GM13977 (cell line): ENCODE data around the gene ARID1B.

ENCODE experiments used
- DNase-seq: peaks from one replicate; pipeline ENCODE4 v3.0.0; 2012; ENCODE audit warnings: low spot score
- in situ Hi-C: fragments of 300-500 bp; cut with MboI; formaldehyde crosslinking; loops from one replicate; pipeline ENCODE4 v1.12.0; 2022; ENCODE audit warnings: low sequenced_read_pairs, low pct_unique_long_range_greater_than_20kb, mixed read lengths, inconsistent platforms; ENCODE audit not compliant: unreplicated experiment
- TF ChIP-seq, protein P1 (sequence below): IDR thresholded peaks from 2 replicates; pipeline ENCODE4 v1.5.1; 2012; ENCODE audit warnings: mild to moderate bottlenecking, control low read depth; ENCODE audit not compliant: insufficient read depth; ENCODE audit errors: extremely low read depth, missing control alignments

ARID1B gene

DNA sequence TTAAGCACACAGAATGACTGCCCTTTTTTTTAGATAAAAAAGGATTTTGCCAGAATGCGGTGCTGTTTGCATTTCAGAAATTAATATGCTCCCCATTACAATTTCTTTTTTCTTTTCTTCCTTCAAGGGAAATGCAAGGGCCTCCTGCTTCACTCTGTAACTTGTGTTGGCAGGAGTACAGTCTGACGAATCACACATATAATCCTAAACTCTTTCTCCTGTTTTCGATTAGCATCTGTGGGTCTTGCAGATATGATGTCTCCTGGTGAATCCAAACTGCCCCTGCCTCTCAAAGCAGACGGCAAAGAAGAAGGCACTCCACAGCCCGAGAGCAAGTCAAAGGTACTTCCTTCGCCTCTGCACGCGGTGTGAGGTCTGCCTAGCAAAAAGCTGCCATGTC is 396.6 kb downstream of the ARID1B start:
- DNase-seq, result no peak
- TF ChIP-seq, protein P1, sequence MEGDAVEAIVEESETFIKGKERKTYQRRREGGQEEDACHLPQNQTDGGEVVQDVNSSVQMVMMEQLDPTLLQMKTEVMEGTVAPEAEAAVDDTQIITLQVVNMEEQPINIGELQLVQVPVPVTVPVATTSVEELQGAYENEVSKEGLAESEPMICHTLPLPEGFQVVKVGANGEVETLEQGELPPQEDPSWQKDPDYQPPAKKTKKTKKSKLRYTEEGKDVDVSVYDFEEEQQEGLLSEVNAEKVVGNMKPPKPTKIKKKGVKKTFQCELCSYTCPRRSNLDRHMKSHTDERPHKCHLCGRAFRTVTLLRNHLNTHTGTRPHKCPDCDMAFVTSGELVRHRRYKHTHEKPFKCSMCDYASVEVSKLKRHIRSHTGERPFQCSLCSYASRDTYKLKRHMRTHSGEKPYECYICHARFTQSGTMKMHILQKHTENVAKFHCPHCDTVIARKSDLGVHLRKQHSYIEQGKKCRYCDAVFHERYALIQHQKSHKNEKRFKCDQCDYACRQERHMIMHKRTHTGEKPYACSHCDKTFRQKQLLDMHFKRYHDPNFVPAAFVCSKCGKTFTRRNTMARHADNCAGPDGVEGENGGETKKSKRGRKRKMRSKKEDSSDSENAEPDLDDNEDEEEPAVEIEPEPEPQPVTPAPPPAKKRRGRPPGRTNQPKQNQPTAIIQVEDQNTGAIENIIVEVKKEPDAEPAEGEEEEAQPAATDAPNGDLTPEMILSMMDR, result no peak
- in situ Hi-C loops, result no loop called here

DNA sequence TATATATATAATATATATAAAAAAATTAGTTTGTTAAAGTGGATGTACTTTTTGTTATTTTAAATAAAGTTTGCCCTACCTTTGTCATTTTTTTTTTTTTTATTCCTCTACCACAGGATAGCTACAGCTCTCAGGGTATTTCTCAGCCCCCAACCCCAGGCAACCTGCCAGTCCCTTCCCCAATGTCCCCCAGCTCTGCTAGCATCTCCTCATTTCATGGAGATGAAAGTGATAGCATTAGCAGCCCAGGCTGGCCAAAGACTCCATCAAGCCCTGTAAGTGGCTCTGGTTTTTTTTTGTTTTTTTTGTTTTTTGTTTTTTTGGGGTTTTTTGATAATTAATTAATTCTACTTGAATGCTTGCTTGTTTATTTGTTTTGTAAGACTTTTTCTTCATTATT is 397.6 kb downstream of the ARID1B start:
- TF ChIP-seq, protein P1, result no peak
- in situ Hi-C loops, result no loop called here
- DNase-seq, result no peak

DNA sequence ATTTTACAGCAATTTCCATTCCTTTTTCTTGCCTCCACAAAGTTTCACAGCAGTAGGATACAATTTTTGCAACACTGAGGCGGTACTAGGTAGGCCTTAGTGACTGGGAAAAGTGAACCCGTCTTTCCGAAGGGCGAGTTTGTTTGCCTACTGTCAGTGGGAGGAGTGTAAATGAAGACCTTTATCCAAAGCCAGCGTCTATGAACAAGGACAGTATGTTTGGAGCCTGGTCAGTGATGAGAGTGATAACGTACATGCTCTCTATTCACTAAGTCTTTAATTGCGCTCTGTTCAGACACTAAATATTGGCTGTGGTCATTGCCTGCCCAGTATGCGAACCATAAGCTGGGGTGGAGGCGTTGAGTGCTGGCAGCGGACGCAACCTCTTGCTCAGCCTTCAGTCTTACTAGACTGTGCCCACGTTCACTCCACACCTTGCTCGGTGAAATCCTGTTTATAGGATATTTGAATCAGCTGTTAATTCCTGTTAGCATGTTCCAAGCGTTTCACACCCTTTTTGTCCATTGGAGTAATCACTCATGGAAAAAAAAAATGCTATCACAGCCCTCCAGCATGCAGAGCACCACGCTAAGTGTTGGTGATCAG is 400.7 kb downstream of the ARID1B start:
- DNase-seq, result no peak
- in situ Hi-C loops, result no loop called here
- TF ChIP-seq, protein P1, result no peak

DNA sequence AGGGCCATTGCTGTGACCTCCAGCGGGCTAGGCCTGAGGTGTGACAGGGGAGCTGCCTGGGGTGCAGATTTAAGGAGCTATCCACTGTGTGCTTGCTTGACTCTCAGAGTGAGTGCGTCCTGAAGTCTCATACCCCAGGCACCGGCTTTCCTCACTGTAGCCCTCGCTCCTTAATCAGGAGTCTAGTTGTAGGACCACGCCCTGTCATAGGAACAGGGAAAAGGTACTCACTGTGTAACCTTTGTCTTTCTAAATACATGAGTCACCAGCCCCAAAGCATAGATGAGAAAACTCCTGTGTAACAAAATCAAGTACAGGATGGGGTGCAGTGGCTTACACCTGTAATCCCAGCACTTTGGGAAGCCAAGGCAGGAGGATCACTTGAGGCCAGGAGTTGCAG is 404.5 kb downstream of the ARID1B start:
- DNase-seq, result no peak
- TF ChIP-seq, protein P1, result no peak
- in situ Hi-C loops, result no loop called here

DNA sequence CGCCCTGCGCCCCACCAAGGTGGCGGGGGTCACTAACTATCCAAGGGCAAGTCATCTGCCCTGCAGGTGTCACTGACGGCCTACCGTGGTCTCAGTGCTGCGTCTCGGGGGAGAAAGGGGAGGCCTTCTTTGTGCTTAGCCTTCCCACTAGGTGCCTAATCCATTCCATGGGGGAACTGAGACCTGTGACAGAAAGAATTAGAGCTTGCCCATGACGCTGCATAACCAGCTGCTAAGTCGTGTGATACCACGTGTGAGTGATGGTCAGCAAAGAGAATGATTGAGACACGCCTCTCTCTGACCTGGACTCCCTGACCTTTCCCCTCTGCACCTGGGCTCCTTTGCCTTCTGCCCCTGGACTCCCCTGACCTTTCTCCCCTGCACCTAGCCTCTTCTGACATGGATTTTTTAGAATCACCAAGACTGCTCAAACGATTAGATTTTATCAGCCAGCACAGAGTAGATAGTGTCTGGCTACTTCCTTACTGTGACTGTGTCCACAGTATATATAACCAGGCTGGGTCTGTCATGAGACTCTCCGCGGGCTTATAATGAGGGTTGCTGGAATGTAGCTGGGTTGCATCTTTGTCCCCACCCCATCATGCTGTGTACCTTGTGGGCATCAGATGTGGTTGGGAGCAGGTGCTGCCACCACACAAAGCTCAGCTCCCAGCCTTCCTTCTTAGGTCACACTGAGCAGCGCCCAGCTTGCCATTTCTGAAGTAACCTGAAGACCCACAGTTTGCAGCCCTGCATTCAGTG is 405.5 kb downstream of the ARID1B start:
- TF ChIP-seq, protein P1, result no peak
- in situ Hi-C loops, result no loop called here
- no peak for DNase-seq

DNA sequence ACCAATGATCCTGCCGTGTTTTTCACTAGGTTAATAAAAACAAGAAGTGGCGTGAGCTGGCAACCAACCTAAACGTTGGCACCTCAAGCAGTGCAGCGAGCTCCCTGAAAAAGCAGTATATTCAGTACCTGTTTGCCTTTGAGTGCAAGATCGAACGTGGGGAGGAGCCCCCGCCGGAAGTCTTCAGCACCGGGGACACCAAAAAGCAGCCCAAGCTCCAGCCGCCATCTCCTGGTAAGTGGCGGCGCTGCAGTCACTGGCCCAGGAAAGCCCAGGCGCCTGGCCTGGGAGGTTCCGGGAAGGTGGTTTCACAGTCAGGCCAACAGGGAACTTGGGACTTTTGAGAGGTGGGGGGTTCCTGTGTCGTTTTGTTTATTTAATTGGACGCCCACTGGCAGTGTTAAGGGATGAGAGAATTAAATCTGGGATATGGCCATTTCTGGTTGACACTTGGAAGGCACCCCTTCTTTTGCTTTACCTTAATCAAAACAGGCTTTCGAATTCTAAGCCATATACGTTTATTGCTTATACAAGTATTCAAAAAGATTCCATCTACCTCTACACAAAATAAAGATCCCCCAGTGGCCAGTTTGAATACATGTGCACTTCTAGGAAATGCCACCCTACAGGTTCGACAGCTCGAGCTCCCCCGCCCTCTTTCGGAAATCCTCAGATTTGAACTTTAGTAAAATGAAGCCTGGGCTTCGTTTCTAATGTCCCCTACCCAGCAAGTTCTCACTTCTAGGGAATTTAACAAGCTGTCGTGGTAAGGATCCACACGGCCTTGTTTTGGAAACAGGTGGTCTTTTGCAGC is 407.2 kb downstream of the ARID1B start:
- TF ChIP-seq, protein P1, result peak; percentile 70
- in situ Hi-C loops, result no loop called here
- DNase-seq, result peak; percentile 40
